ENCODE data around the gene TBC1D2.

TBC1D2 gene

GRCh38 chr9:98248737-98249474 is 6.5 kb downstream of the TBC1D2 start:
- DNase-seq: peak; percentile 78
- in situ Hi-C loops (cut with HindIII; ENCODE audit: low pct_ligation_motif_present, low pct_unique_long_range_greater_than_20kb, low sequenced_read_pairs): no loop called here

- in situ Hi-C loops (cut with HindIII; ENCODE audit: low pct_ligation_motif_present, low pct_unique_long_range_greater_than_20kb, low sequenced_read_pairs): no loop called here
- no peak for DNase-seq
These were observed 7.4 kb downstream of the TBC1D2 start for GRCh38 chr9:98247831-98248657.

GRCh38 chr9:98242426-98242825 is 13.0 kb downstream of the TBC1D2 start:
- in situ Hi-C loops (cut with HindIII; ENCODE audit: low pct_ligation_motif_present, low pct_unique_long_range_greater_than_20kb, low sequenced_read_pairs): no loop called here
- no peak for DNase-seq

GRCh38 chr9:98241357-98242300 is 13.8 kb downstream of the TBC1D2 start:
- DNase-seq: no peak
- in situ Hi-C loops (cut with HindIII; ENCODE audit: low pct_ligation_motif_present, low pct_unique_long_range_greater_than_20kb, low sequenced_read_pairs): no loop called here

- DNase-seq: no peak
- in situ Hi-C loops (cut with HindIII; ENCODE audit: low pct_ligation_motif_present, low pct_unique_long_range_greater_than_20kb, low sequenced_read_pairs): no loop called here
These were observed 15.0 kb downstream of the TBC1D2 start for GRCh38 chr9:98240475-98240874.

- in situ Hi-C loops (cut with HindIII; ENCODE audit: low pct_ligation_motif_present, low pct_unique_long_range_greater_than_20kb, low sequenced_read_pairs): no loop called here
These were observed 18.5 kb downstream of the TBC1D2 start for GRCh38 chr9:98236901-98237487.

GRCh38 chr9:98235126-98235525 is 20.3 kb downstream of the TBC1D2 start:
- no peak for DNase-seq
- in situ Hi-C loops (cut with HindIII; ENCODE audit: low pct_ligation_motif_present, low pct_unique_long_range_greater_than_20kb, low sequenced_read_pairs): no loop called here

More at GRCh38 chr9:98236901-98237487, 18.5 kb downstream of the TBC1D2 start:
- no peak for DNase-seq

GRCh38 chr9:98234245-98234825 is 21.1 kb downstream of the TBC1D2 start:
- no peak for DNase-seq
- in situ Hi-C loops (cut with HindIII; ENCODE audit: low pct_ligation_motif_present, low pct_unique_long_range_greater_than_20kb, low sequenced_read_pairs): no loop called here

GRCh38 chr9:98232926-98233325 is 22.5 kb downstream of the TBC1D2 start:
- DNase-seq: no peak
- in situ Hi-C loops (cut with HindIII; ENCODE audit: low pct_ligation_motif_present, low pct_unique_long_range_greater_than_20kb, low sequenced_read_pairs): no loop called here

GRCh38 chr9:98231770-98232478 is 23.5 kb downstream of the TBC1D2 start:
- DNase-seq: peak; percentile 71
- in situ Hi-C loops (cut with HindIII; ENCODE audit: low pct_ligation_motif_present, low pct_unique_long_range_greater_than_20kb, low sequenced_read_pairs): no loop called here

GRCh38 chr9:98230789-98231188 is 24.7 kb downstream of the TBC1D2 start:
- DNase-seq: no peak
- in situ Hi-C loops (cut with HindIII; ENCODE audit: low pct_ligation_motif_present, low pct_unique_long_range_greater_than_20kb, low sequenced_read_pairs): no loop called here

- in situ Hi-C loops (cut with HindIII; ENCODE audit: low pct_ligation_motif_present, low pct_unique_long_range_greater_than_20kb, low sequenced_read_pairs): no loop called here
- DNase-seq: no peak
These were observed 25.1 kb downstream of the TBC1D2 start for GRCh38 chr9:98230304-98230703.

GRCh38 chr9:98229620-98230019 is 25.8 kb downstream of the TBC1D2 start:
- no peak for DNase-seq
- in situ Hi-C loops (cut with HindIII; ENCODE audit: low pct_ligation_motif_present, low pct_unique_long_range_greater_than_20kb, low sequenced_read_pairs): no loop called here

- in situ Hi-C loops (cut with HindIII; ENCODE audit: low pct_ligation_motif_present, low pct_unique_long_range_greater_than_20kb, low sequenced_read_pairs): no loop called here
- no peak for DNase-seq
These were observed 26.4 kb downstream of the TBC1D2 start for GRCh38 chr9:98229090-98229395.

GRCh38 chr9:98228392-98229089 is 26.9 kb downstream of the TBC1D2 start:
- in situ Hi-C loops (cut with HindIII; ENCODE audit: low pct_ligation_motif_present, low pct_unique_long_range_greater_than_20kb, low sequenced_read_pairs): no loop called here

GRCh38 chr9:98227883-98228282 is 27.6 kb downstream of the TBC1D2 start:
- in situ Hi-C loops (cut with HindIII; ENCODE audit: low pct_ligation_motif_present, low pct_unique_long_range_greater_than_20kb, low sequenced_read_pairs): no loop called here
- no peak for DNase-seq

More at GRCh38 chr9:98228392-98229089, 26.9 kb downstream of the TBC1D2 start:
- DNase-seq: no peak

- in situ Hi-C loops (cut with HindIII; ENCODE audit: low pct_ligation_motif_present, low pct_unique_long_range_greater_than_20kb, low sequenced_read_pairs): no loop called here
- DNase-seq: no peak
These were observed 28.5 kb downstream of the TBC1D2 start for GRCh38 chr9:98226957-98227356.
